ENCODE data around the gene SEPSECS.

- TF ChIP-seq CTCF (IDR thresholded peaks at IDR 0.05) (no peak), POLR2A (IDR thresholded peaks at IDR 0.05) (no peak), POLR2AphosphoS5 (IDR thresholded peaks at IDR 0.05) (no peak), EP300 (IDR thresholded peaks at IDR 0.05) (no peak)
Observed at GRCh38 chr4:25131381-25131780, 28.9 kb downstream of the SEPSECS start.
